Ishikawa (cell line): ENCODE results near the gene PPP3CB.

Experiments used
- CEBPB ChIP-seq: IDR thresholded peaks from 2 replicates; pipeline ENCODE4 v1.6.1; 2012
- CREB1 ChIP-seq: IDR thresholded peaks from 2 replicates; pipeline ENCODE4 v1.6.1; 2012; ENCODE audit warnings: low read depth
- EGR1 ChIP-seq: IDR thresholded peaks from 2 replicates; pipeline ENCODE4 v1.6.1; 2012
- EP300 ChIP-seq: IDR thresholded peaks from 2 replicates; pipeline ENCODE4 v1.6.1; 2012; ENCODE audit warnings: borderline replicate concordance
- FOXM1 ChIP-seq: IDR thresholded peaks from 2 replicates; pipeline ENCODE4 v1.6.1; 2012; ENCODE audit warnings: low read depth, borderline replicate concordance
- NFIC ChIP-seq: IDR thresholded peaks from 2 replicates; pipeline ENCODE4 v1.6.1; 2012
- RAD21 ChIP-seq: IDR thresholded peaks from 2 replicates; pipeline ENCODE4 v1.6.1; 2012; ENCODE audit warnings: low read depth
- TAF1 ChIP-seq: IDR thresholded peaks from 2 replicates; pipeline ENCODE4 v1.6.1; 2012; ENCODE audit warnings: low read depth, mild to moderate bottlenecking
- TCF12 ChIP-seq: IDR thresholded peaks from 2 replicates; pipeline ENCODE4 v1.6.1; 2012; ENCODE audit warnings: low read depth
- TEAD4 ChIP-seq: IDR thresholded peaks from 2 replicates; pipeline ENCODE4 v1.6.1; 2012
- ZBTB7A ChIP-seq: IDR thresholded peaks from 2 replicates; pipeline ENCODE4 v1.6.1; 2012; ENCODE audit warnings: low read depth
- TF ChIP-seq, protein P1 (sequence below): IDR thresholded peaks from 2 replicates; pipeline ENCODE4 v1.6.1; 2012
- TF ChIP-seq, protein P2 (sequence below): IDR thresholded peaks from 2 replicates; pipeline ENCODE4 v1.6.1; 2012; ENCODE audit warnings: low read depth, mild to moderate bottlenecking
- TF ChIP-seq, protein P3 (sequence below): IDR thresholded peaks from 2 replicates; pipeline ENCODE4 v1.6.1; 2012

PPP3CB gene

GRCh38 chr10:73432646-73433537, 62.9 kb downstream of the PPP3CB start:
- TF ChIP-seq, protein P1, sequence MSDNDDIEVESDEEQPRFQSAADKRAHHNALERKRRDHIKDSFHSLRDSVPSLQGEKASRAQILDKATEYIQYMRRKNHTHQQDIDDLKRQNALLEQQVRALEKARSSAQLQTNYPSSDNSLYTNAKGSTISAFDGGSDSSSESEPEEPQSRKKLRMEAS = no peak
- TF ChIP-seq EP300 (no peak), EGR1 (no peak), ZBTB7A (no peak), TAF1 (no peak)
- TF ChIP-seq, protein P2, sequence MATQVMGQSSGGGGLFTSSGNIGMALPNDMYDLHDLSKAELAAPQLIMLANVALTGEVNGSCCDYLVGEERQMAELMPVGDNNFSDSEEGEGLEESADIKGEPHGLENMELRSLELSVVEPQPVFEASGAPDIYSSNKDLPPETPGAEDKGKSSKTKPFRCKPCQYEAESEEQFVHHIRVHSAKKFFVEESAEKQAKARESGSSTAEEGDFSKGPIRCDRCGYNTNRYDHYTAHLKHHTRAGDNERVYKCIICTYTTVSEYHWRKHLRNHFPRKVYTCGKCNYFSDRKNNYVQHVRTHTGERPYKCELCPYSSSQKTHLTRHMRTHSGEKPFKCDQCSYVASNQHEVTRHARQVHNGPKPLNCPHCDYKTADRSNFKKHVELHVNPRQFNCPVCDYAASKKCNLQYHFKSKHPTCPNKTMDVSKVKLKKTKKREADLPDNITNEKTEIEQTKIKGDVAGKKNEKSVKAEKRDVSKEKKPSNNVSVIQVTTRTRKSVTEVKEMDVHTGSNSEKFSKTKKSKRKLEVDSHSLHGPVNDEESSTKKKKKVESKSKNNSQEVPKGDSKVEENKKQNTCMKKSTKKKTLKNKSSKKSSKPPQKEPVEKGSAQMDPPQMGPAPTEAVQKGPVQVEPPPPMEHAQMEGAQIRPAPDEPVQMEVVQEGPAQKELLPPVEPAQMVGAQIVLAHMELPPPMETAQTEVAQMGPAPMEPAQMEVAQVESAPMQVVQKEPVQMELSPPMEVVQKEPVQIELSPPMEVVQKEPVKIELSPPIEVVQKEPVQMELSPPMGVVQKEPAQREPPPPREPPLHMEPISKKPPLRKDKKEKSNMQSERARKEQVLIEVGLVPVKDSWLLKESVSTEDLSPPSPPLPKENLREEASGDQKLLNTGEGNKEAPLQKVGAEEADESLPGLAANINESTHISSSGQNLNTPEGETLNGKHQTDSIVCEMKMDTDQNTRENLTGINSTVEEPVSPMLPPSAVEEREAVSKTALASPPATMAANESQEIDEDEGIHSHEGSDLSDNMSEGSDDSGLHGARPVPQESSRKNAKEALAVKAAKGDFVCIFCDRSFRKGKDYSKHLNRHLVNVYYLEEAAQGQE = no peak

GRCh38 chr10:73426318-73426717, 69.5 kb downstream of the PPP3CB start:
- TF ChIP-seq CEBPB (no peak), RAD21 (no peak), FOXM1 (no peak), EP300 (no peak), TCF12 (no peak)
- TF ChIP-seq, protein P3, sequence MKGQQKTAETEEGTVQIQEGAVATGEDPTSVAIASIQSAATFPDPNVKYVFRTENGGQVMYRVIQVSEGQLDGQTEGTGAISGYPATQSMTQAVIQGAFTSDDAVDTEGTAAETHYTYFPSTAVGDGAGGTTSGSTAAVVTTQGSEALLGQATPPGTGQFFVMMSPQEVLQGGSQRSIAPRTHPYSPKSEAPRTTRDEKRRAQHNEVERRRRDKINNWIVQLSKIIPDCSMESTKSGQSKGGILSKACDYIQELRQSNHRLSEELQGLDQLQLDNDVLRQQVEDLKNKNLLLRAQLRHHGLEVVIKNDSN = no peak
- TF ChIP-seq, protein P2 = no peak
- TF ChIP-seq, protein P1 = no peak

- TF ChIP-seq EP300 (no peak), CEBPB (no peak), FOXM1 (no peak), NFIC (no peak), EGR1 (no peak), ZBTB7A (no peak), TCF12 (no peak), TAF1 (no peak), CREB1 (no peak)
- TF ChIP-seq, protein P3 = no peak
- TF ChIP-seq, protein P1 = no peak
Observed at GRCh38 chr10:73424478-73424877, 71.3 kb downstream of the PPP3CB start.

DNA sequence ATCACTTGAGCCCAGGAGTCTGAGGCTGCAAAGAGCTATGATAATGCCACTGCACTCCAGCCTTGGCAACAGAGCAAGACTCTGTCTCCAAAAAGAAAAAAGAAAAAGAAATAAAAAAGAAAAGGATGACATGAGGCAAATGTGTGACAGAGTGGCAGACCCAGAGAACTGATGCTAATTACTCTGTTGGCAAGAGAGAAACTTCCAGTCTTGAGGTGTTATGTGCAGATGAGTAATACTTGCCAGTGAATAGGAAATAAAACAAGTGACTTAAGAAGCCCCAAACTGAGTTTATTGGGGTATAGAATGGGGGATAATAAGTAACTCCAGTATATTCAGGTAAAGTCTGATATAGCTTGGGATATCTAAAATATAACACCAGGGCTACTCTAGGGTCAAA, 72.5 kb downstream of the PPP3CB start:
- TF ChIP-seq FOXM1 (no peak), EGR1 (no peak), TEAD4 (no peak), TAF1 (no peak), CEBPB (no peak)
- TF ChIP-seq, protein P2 = no peak
- TF ChIP-seq, protein P1 = no peak
- TF ChIP-seq, protein P3 = no peak
